ENCODE data around the gene GPC6. TPM values are rescaled to one million over a fixed set of nuclear protein-coding genes. Genes with fewer than 3 reads are reported as not detected.

The GPC6 gene
- total RNA-seq, 3 donors from 2014 or later: 0.03 to 0.08 TPM; not detected in 1

DNA sequence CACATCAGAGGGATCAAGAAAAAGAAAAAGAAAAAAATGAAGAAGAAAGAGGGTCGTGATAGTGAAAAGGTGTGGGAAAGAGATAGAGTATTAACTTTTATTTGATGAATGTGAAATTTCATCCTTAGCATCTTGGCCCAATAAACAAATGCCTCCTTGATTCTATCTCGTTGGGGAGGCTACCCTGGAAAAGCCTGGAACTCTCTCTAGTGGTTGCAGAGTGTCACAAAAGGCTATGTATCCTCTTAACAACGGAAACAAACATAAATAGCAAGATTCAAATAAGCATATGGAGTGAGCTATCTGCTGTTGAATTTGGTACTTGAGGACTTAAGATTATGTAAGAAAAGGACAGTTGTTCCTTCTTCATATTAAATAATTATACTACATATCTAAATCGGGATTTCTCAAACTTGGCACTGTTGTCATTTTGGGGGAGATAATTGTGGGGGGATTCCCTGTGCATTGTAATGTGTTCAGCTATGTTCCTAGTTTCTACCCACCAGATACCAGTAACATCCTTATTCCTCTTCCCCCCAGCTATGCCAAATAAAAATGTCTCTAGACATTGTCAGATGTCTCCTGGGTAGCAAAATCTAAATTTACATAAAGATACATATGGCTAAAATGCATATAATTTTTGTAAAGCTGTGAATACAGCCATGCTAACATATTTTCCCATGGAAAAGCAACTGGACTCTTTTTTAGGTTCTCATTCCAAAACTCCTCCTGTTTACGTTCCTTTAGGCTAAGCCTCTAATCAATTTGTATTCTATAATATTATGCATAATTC lies 695.7 kb downstream of the GPC6 start:
- DNase-seq (no peak), ATAC-seq (no peak)
- H3K27me3 Mint-ChIP-seq (ENCODE audit: low read depth): peaks cover 2% of the 10 kb centered on the region
- no peaks in the 10 kb centered on the region for H3K9me3 Mint-ChIP-seq
- H3K36me3 Mint-ChIP-seq (ENCODE audit: insufficient read depth): no peaks in the 10 kb centered on the region
- no peaks in the 10 kb centered on the region for H3K4me1 Mint-ChIP-seq (ENCODE audit: low read depth)
- H3K4me3 Mint-ChIP-seq: no peak overlapping the region

- no peaks in the 10 kb centered on the region for H3K4me1 Mint-ChIP-seq (ENCODE audit: low read depth)
- H3K36me3 Mint-ChIP-seq (ENCODE audit: insufficient read depth): no peaks in the 10 kb centered on the region
- H3K4me3 Mint-ChIP-seq: no peak overlapping the region
- no peak for DNase-seq
- no peaks in the 10 kb centered on the region for H3K27me3 Mint-ChIP-seq (ENCODE audit: low read depth)
- no peaks in the 10 kb centered on the region for H3K9me3 Mint-ChIP-seq
- no peak for ATAC-seq
Observed at GRCh38 chr13:93925990-93926389, 699.4 kb downstream of the GPC6 start.

DNA sequence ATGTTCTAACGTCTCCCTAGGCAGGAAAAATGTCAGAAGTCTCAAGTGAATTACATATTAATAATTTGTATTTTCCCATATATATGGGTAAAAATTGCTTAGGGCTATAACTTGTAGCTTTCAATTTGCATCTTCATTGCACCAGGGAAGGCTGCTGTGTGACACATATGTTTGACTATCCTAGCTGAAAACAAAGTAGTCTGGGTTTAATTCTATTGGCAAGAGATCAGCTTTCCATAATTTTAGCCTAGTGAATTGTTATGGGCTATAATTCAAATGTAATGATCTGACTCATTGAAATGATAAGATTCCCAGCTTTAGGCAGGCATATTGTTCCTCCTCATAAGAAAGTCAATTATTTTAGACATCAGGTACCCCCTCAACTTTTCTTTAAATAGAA lies 699.8 kb downstream of the GPC6 start:
- no peaks in the 10 kb centered on the region for H3K27me3 Mint-ChIP-seq (ENCODE audit: low read depth)
- no peak overlapping the region for H3K4me3 Mint-ChIP-seq
- H3K36me3 Mint-ChIP-seq (ENCODE audit: insufficient read depth): no peaks in the 10 kb centered on the region
- no peak for ATAC-seq
- no peak for DNase-seq
- H3K4me1 Mint-ChIP-seq (ENCODE audit: low read depth): no peaks in the 10 kb centered on the region
- H3K9me3 Mint-ChIP-seq: no peaks in the 10 kb centered on the region

- no peaks in the 10 kb centered on the region for H3K9me3 Mint-ChIP-seq
- H3K4me1 Mint-ChIP-seq (ENCODE audit: low read depth): no peaks in the 10 kb centered on the region
- no peak for DNase-seq
Observed at GRCh38 chr13:93927431-93927830, 700.8 kb downstream of the GPC6 start.

DNA sequence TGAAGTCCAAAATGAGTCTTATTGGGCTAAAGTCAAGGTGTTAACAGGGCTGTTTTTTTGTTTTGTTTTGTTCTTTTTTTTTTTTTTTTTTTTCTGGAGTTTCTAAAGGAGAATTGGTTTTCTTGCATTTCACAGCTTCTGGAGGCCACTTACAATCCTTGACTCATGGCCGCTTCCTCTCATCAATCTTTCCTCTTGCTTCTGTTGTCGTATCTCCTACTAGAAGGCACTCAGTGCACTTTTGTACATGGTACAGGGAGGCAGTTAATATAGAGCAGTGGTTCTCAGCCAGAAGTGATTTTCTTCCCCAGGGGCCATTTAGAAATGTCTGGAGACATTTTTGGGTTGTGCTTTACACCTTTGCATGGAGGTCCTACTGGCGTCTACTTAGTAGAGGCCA lies 706.3 kb downstream of the GPC6 start:
- H3K9me3 Mint-ChIP-seq: no peaks in the 10 kb centered on the region
- DNase-seq (no peak), ATAC-seq (no peak)
- no peaks in the 10 kb centered on the region for H3K4me1 Mint-ChIP-seq (ENCODE audit: low read depth)
- no peaks in the 10 kb centered on the region for H3K27me3 Mint-ChIP-seq (ENCODE audit: low read depth)
- H3K36me3 Mint-ChIP-seq (ENCODE audit: insufficient read depth): no peaks in the 10 kb centered on the region
- no peak overlapping the region for H3K4me3 Mint-ChIP-seq

More at GRCh38 chr13:93927431-93927830, 700.8 kb downstream of the GPC6 start:
- Mint-ChIP-seq H3K36me3 (ENCODE audit: insufficient read depth) (no peaks in the 10 kb centered on the region), H3K27me3 (ENCODE audit: low read depth) (no peaks in the 10 kb centered on the region), H3K4me3 (no peak overlapping the region)
- ATAC-seq: no peak

- H3K4me1 Mint-ChIP-seq (ENCODE audit: low read depth): no peaks in the 10 kb centered on the region
- no peak for DNase-seq
Observed at GRCh38 chr13:93936901-93937300, 710.3 kb downstream of the GPC6 start.

GRCh38 chr13:93941444-93941843 lies 714.8 kb downstream of the GPC6 start:
- Mint-ChIP-seq H3K4me1 (ENCODE audit: low read depth) (no peaks in the 10 kb centered on the region), H3K9me3 (no peaks in the 10 kb centered on the region), H3K4me3 (no peak overlapping the region), H3K36me3 (ENCODE audit: insufficient read depth) (no peaks in the 10 kb centered on the region), H3K27me3 (ENCODE audit: low read depth) (no peaks in the 10 kb centered on the region)
- ATAC-seq: no peak
- no peak for DNase-seq

More at GRCh38 chr13:93936901-93937300, 710.3 kb downstream of the GPC6 start:
- no peaks in the 10 kb centered on the region for H3K27me3 Mint-ChIP-seq (ENCODE audit: low read depth)
- H3K4me3 Mint-ChIP-seq: no peak overlapping the region
- no peaks in the 10 kb centered on the region for H3K36me3 Mint-ChIP-seq (ENCODE audit: insufficient read depth)
- no peaks in the 10 kb centered on the region for H3K9me3 Mint-ChIP-seq
- ATAC-seq: no peak

DNA sequence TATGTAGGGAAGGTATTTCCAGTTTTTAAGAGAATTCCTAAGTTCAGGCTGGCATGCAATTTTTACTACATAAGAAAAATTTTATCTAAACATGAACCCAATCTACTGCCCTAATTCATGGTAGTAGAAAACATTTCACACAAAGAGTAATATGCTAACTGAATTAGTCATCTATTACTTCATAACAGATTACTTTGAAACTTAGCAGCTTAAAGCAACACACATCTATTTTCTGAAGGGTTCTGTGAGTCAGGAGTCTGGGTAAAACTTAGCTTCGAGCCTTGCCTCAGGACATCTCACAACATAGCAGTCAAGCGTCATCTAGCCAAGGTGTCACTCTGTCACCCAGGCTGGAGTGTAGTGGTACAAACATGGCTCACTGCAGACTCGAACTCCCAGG lies 715.4 kb downstream of the GPC6 start:
- Mint-ChIP-seq H3K27me3 (ENCODE audit: low read depth) (no peaks in the 10 kb centered on the region), H3K4me3 (no peak overlapping the region), H3K4me1 (ENCODE audit: low read depth) (no peaks in the 10 kb centered on the region), H3K9me3 (no peaks in the 10 kb centered on the region), H3K36me3 (ENCODE audit: insufficient read depth) (no peaks in the 10 kb centered on the region)
- ATAC-seq: peak in 1 of 2 donors; percentile 46
- no peak for DNase-seq

DNA sequence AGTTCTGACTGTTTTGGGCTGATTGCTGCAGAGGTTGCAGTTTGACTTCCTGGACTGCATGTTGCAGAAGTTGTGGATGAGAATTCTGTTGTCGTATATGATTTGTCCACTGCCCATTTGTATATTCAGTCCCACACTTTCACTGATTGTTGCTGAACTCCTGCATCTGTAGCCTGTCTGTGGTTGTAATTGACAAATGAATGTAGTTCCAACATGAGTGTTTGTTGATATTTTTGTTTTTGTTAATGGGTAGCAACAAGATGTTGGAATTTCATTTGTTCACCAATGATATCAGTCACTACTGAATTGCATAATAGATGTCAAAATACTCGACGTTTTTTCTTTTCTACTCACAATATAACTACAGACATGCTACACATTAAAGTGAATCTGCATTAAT lies 719.0 kb downstream of the GPC6 start:
- DNase-seq (no peak), ATAC-seq (no peak)
- Mint-ChIP-seq H3K4me1 (ENCODE audit: low read depth) (no peaks in the 10 kb centered on the region), H3K9me3 (no peaks in the 10 kb centered on the region), H3K36me3 (ENCODE audit: insufficient read depth) (no peaks in the 10 kb centered on the region), H3K27me3 (ENCODE audit: low read depth) (no peaks in the 10 kb centered on the region), H3K4me3 (no peak overlapping the region)

- ATAC-seq (no peak), DNase-seq (no peak)
- Mint-ChIP-seq H3K4me1 (ENCODE audit: low read depth) (no peaks in the 10 kb centered on the region), H3K9me3 (no peaks in the 10 kb centered on the region), H3K4me3 (no peak overlapping the region), H3K36me3 (ENCODE audit: insufficient read depth) (no peaks in the 10 kb centered on the region), H3K27me3 (ENCODE audit: low read depth) (no peaks in the 10 kb centered on the region)
Observed at GRCh38 chr13:93946994-93947393, 720.4 kb downstream of the GPC6 start.

GRCh38 chr13:93947651-93948050 lies 721.0 kb downstream of the GPC6 start:
- Mint-ChIP-seq H3K9me3 (no peaks in the 10 kb centered on the region), H3K27me3 (ENCODE audit: low read depth) (no peaks in the 10 kb centered on the region), H3K4me1 (ENCODE audit: low read depth) (no peaks in the 10 kb centered on the region), H3K4me3 (no peak overlapping the region), H3K36me3 (ENCODE audit: insufficient read depth) (no peaks in the 10 kb centered on the region)
- ATAC-seq (no peak), DNase-seq (no peak)

DNA sequence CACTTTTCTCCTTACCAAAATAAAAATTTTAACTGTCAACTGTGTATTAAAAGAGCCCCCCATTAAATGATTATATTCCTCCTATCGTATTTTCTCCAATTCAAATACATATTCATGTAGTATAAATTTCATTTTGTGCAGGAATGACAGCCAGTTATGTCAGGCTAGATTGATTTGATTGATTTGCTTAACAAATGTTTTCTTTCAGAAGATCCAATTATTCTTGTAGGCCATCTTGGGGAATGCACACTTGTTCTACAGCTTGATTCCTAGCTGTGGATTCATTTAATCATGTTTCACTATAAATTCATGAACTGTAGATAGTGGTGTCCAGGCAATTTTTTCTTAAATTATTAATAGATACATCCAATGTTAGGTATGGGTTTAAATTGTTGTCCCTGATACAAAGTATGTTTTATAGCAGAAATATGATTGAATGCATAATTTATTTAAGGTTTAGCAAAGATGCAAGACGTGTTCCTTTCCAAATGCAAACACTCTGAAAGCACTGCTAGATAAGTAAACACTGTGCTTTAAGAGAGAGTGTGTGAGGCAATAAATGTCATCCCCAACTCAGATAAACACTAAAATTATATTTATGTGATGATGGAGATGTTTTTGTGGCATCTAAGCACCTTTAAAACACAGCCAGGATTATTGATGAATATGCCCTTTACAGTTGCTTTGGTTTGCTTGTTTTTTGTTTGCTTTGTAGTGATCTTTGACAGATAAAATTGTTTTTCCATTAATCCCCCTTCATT lies 721.7 kb downstream of the GPC6 start:
- H3K9me3 Mint-ChIP-seq: no peaks in the 10 kb centered on the region
- DNase-seq: no peak
- H3K4me3 Mint-ChIP-seq: no peak overlapping the region
- no peaks in the 10 kb centered on the region for H3K4me1 Mint-ChIP-seq (ENCODE audit: low read depth)
- no peak for ATAC-seq
- H3K27me3 Mint-ChIP-seq (ENCODE audit: low read depth): no peaks in the 10 kb centered on the region
- H3K36me3 Mint-ChIP-seq (ENCODE audit: insufficient read depth): no peaks in the 10 kb centered on the region

- ATAC-seq (no peak), DNase-seq (no peak)
- no peaks in the 10 kb centered on the region for H3K4me1 Mint-ChIP-seq (ENCODE audit: low read depth)
- H3K4me3 Mint-ChIP-seq: no peak overlapping the region
- H3K36me3 Mint-ChIP-seq (ENCODE audit: insufficient read depth): no peaks in the 10 kb centered on the region
- H3K27me3 Mint-ChIP-seq (ENCODE audit: low read depth): no peaks in the 10 kb centered on the region
- H3K9me3 Mint-ChIP-seq: no peaks in the 10 kb centered on the region
Observed at GRCh38 chr13:93951108-93951507, 724.5 kb downstream of the GPC6 start.

DNA sequence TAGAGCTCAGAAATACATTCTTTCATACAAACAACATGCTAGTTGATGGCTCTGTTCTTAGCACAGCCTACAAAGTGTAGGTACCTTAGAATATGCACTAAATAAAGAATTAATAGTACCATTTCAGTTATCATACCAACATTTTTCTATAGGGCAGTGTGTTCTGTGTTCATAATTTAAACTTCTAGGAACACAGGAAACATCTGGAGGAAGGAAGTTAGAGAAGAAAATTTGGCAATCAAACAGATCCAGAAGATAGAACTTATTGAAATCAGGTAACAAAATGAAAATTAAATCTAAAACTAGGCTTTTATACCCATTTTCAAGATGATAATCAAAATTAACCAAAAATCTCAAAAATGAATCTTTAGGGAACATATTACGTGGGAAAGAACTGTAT lies 725.3 kb downstream of the GPC6 start:
- H3K27me3 Mint-ChIP-seq (ENCODE audit: low read depth): no peaks in the 10 kb centered on the region
- no peak for ATAC-seq
- H3K4me1 Mint-ChIP-seq (ENCODE audit: low read depth): no peaks in the 10 kb centered on the region
- no peak for DNase-seq
- no peaks in the 10 kb centered on the region for H3K9me3 Mint-ChIP-seq
- no peaks in the 10 kb centered on the region for H3K36me3 Mint-ChIP-seq (ENCODE audit: insufficient read depth)
- no peak overlapping the region for H3K4me3 Mint-ChIP-seq

DNA sequence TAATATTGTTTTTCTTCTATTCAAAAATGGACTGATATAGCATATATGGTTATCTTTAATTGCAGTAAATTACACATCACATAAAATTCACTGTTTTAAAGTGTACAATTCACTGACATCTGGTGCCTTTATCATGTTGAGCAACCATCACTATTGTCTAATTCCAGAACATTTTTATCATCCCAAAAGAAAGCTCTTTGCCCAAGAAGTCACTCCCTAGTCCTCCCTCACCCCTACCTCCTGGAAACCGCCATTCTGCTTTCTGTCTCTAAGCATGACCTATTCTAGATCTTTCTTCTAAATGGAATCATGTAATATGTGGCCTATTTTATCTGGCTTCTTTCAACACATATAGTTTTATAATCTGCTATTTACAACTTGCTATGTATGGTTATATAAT lies 727.2 kb downstream of the GPC6 start:
- DNase-seq (no peak), ATAC-seq (no peak)
- no peaks in the 10 kb centered on the region for H3K27me3 Mint-ChIP-seq (ENCODE audit: low read depth)
- no peaks in the 10 kb centered on the region for H3K4me1 Mint-ChIP-seq (ENCODE audit: low read depth)
- H3K4me3 Mint-ChIP-seq: no peak overlapping the region
- no peaks in the 10 kb centered on the region for H3K9me3 Mint-ChIP-seq
- no peaks in the 10 kb centered on the region for H3K36me3 Mint-ChIP-seq (ENCODE audit: insufficient read depth)
